Activated naive CD4-positive, alpha-beta T cell treated with anti-CD3 and anti-CD28 coated beads, Interleukin-2, amount 50 U/mL, for 24 hours (primary cell): ENCODE results near the gene DCHS1.
A peak's percentile ranks its signal among the peaks of the same experiment; 100 is the strongest.

Experiments
- H3K27ac Mint-ChIP-seq: one replicate; pipeline ENCODE4 v1.8.0; 2021; ENCODE audit warnings: mild to moderate bottlenecking, mixed read lengths
- H3K27me3 Mint-ChIP-seq: one replicate; pipeline ENCODE4 v1.8.0; 2021; ENCODE audit warnings: mixed read lengths
- H3K36me3 Mint-ChIP-seq: one replicate; pipeline ENCODE4 v1.8.0; 2021; ENCODE audit warnings: mixed read lengths
- H3K4me1 Mint-ChIP-seq: one replicate; pipeline ENCODE4 v1.8.0; 2021; ENCODE audit warnings: mixed read lengths
- H3K4me3 Mint-ChIP-seq: one replicate; pipeline ENCODE4 v1.8.0; 2021; ENCODE audit warnings: mild to moderate bottlenecking, mixed read lengths
- H3K9me3 Mint-ChIP-seq: one replicate; pipeline ENCODE4 v1.8.0; 2021; ENCODE audit warnings: mixed read lengths

The DCHS1 gene

DNA sequence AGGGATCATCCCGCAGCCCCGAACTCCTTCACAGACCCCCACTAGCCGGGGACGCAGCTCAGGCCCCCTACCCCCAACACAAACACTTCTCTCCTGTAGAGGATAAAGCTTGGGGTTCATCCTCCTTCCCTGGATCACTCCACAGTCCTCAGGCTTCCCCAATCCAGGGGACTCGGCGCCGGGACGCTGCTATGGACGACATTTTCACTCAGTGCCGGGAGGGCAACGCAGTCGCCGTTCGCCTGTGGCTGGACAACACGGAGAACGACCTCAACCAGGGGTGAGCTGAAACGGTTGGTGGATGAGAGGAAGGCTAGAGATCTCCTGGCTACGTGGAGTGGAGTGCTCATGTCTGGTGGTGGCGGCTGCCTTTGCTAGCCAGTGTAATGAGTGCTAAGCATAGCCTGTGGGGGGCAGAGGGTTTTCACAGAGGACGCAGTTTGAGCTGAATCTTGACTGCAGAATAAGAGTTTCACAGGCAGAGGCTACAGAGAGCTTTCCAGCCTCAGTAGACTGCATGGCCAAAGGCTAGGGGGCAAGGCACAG, 51.5 kb downstream of the DCHS1 start:
- peaks cover 6% of the 10 kb centered on the region for H3K36me3 Mint-ChIP-seq
- H3K4me1 Mint-ChIP-seq: peaks cover 34% of the 10 kb centered on the region
- no peak overlapping the region for H3K27ac Mint-ChIP-seq
- H3K27me3 Mint-ChIP-seq: no peaks in the 10 kb centered on the region
- H3K9me3 Mint-ChIP-seq: no peaks in the 10 kb centered on the region
- no peak overlapping the region for H3K4me3 Mint-ChIP-seq

DNA sequence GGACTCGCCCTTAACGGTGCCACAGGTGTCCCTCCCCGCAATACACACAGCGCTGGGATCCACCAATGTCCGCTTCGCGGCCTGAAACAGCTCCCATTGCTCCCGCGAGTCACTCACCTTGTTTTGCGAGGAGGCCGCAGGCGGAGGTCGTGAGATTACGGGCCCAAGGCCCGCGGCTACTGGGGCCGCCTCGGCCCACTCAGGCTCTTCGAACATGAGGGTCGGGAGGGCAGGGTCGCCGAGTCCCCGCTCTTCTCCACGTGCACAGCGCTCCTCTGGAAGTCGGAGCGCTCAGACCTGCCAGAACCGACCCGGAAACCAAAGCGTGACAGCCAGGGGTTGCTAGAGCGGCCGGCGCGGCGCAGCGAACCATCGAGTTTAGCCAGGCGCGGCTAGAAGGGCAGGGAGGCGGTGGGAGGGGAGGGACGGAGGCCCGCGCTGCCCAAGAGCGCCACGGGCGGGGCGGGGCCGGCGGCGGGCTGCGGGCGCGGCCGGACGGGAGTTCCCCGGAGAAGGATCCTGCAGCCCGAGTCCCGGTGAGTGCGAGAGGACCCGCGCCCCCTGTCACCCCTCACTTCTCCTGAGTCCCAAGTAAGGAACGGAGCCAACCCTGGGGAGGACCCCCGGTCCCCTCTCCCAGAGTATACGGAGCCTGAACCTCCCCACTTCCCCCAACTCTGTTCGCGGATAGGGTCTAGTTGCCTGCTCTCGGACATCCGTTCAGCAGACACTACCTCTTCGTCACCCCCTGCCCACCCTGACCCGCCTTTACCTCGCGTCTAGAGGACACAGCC, 52.1 kb downstream of the DCHS1 start, which contains the start of the genes ILK and RRP8:
TSS of gene ILK (plus strand) at position 488 of the 794 bp plus-strand sequence. CDS start 498 bp downstream, outside the sequence.
TSS of gene RRP8 (minus strand) at position 330 of the 794 bp plus-strand sequence. CDS start at position 216, 114 bp downstream.
- H3K27ac Mint-ChIP-seq: no peak within 1 kb of the TSS
- H3K27me3 Mint-ChIP-seq: no peaks in the 10 kb centered on the region
- H3K4me3 Mint-ChIP-seq: no peak within 1 kb of the TSS
- no peaks in the 10 kb centered on the region for H3K9me3 Mint-ChIP-seq
- peaks cover 6% of the 10 kb centered on the region for H3K36me3 Mint-ChIP-seq
- peaks cover 34% of the 10 kb centered on the region for H3K4me1 Mint-ChIP-seq

DNA sequence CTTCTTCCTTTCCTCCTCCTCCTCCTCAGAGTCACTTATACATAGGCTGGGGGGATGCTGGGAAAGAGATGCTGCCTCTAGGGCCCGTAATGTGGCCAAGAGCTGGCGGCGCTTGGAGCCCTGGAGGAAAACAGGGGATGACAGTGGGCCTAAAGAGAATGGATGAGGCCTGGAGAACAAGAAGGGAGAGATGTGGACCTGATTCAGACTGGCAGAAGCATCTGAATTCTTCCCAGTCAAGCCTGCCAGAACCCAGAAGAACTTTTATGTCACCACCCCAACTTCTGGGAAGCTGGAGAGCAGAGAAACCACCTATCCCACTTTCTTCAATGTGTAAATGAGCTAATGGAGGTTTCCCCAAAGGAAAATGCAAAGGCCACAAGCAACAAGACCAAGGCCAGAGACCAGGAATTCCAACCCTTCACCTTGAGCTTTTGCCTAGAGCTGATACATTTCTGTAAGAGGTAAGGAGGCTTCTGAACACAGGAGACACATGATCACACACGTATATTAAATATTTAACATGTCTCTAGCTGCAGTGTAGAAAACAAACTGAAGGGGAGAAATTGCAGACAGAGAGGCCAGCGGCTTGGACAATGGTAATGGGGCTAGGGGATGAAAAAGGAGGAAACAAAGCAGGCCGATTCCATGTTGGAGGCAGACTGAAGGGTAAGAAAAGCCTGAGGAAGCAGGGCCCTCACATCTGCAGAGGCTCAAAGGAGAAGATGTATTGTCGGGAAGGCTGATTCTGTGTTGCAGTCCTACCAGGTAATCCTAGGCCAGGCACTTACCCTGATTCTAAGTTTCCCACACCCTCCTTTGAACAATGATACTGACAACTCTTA, 53.3 kb downstream of the DCHS1 start:
- H3K4me1 Mint-ChIP-seq: peaks cover 32% of the 10 kb centered on the region
- peaks cover 5% of the 10 kb centered on the region for H3K36me3 Mint-ChIP-seq
- no peak overlapping the region for H3K4me3 Mint-ChIP-seq
- H3K27ac Mint-ChIP-seq: no peak overlapping the region
- H3K9me3 Mint-ChIP-seq: no peaks in the 10 kb centered on the region
- no peaks in the 10 kb centered on the region for H3K27me3 Mint-ChIP-seq

DNA sequence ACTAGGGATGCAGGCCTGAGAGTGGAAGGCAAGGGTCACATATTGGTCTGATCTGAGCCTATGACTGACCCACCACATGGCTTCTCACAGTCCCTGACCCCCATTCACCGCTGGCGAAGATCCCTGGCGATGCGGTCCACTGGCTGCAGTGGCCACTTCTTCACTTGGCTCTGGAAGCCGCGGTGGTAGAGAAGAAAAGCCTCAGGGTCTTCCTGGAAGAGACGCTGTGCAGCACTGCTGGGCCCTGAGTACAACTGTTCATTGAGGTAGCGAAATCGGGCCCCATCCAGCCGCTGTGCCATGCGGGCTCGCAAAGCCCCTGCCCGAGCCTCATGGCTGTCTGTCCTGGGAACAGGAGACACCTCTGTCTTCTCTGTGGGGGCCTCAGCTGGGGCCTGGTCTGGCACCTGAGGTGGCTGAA, 54.6 kb downstream of the DCHS1 start:
- peaks cover 5% of the 10 kb centered on the region for H3K36me3 Mint-ChIP-seq
- no peaks in the 10 kb centered on the region for H3K27me3 Mint-ChIP-seq
- H3K9me3 Mint-ChIP-seq: no peaks in the 10 kb centered on the region
- H3K27ac Mint-ChIP-seq: no peak overlapping the region
- H3K4me3 Mint-ChIP-seq: peak overlapping the region; percentile 1
- peaks cover 32% of the 10 kb centered on the region for H3K4me1 Mint-ChIP-seq

DNA sequence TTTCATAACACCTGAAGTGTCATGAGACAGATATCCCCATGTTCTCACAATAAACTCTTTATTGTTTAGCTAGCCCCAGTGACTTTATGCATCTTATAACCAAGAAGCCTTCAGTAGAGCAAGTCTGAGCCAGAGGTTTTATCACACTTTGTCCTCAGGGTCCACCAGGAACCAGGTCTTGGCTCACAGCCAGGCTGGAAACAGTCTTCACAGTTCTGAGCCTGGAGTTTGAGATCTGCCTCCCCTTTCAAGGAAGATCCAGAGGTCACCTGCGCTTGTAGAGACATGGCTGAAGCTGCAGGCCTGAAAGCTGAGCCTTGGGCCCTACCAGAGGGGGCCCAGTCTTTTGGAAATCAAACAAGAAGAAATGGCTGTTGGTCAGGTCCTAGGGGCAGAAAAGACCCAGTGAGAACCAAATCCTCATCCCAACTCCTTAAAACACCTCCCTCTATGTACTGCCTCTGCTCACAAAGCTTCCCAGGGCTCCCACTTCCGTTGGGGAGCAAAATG, 55.7 kb downstream of the DCHS1 start:
- peaks cover 37% of the 10 kb centered on the region for H3K4me1 Mint-ChIP-seq
- no peaks in the 10 kb centered on the region for H3K9me3 Mint-ChIP-seq
- H3K27ac Mint-ChIP-seq: peak overlapping the region; percentile 39
- no peaks in the 10 kb centered on the region for H3K27me3 Mint-ChIP-seq
- peaks cover 6% of the 10 kb centered on the region for H3K36me3 Mint-ChIP-seq
- no peak overlapping the region for H3K4me3 Mint-ChIP-seq

DNA sequence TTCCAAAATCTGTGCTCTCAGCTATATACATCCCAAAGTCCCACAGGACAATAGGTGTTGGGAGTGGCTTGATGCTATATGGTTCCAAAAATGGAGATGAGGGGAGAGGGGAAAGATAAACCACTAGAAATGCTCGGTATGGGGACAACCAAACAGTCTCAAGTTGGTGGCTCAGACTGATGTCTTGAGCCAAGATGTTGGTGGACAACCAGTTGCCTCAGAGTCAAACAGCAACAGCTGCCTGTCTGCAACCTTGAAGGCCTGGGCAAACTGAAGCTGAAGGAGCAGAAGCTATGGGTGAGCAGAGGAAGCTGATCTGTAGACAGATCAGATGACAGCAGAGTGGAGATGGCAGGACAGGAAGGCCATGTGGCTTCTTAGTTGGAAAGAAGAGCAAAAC, 56.2 kb downstream of the DCHS1 start:
- no peak overlapping the region for H3K4me3 Mint-ChIP-seq
- peaks cover 6% of the 10 kb centered on the region for H3K36me3 Mint-ChIP-seq
- H3K27me3 Mint-ChIP-seq: no peaks in the 10 kb centered on the region
- H3K4me1 Mint-ChIP-seq: peaks cover 40% of the 10 kb centered on the region
- H3K27ac Mint-ChIP-seq: peak overlapping the region; percentile 39
- H3K9me3 Mint-ChIP-seq: no peaks in the 10 kb centered on the region

DNA sequence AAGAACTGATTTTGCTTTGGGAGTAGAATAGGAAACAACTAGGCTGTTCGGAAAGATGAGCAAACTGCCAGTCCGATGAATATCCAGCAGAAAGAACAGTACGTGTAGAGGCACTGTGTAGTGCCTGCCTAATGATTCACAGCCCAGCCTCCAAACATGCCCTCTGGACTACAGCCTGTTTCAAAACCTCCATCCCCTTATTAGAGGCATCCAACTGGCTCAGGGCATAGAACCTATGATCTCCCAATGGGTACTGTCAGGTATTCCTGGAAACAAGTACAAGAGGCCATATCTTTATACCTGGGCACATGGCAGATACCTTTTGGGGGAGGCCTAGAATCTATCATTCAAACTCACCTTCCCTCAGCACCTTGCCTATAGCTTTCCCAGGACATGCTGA, 57.1 kb downstream of the DCHS1 start:
- Mint-ChIP-seq H3K9me3 (no peaks in the 10 kb centered on the region), H3K27me3 (no peaks in the 10 kb centered on the region), H3K27ac (no peak overlapping the region), H3K36me3 (peaks cover 9% of the 10 kb centered on the region), H3K4me1 (peaks cover 49% of the 10 kb centered on the region), H3K4me3 (no peak overlapping the region)

GRCh38 chr11:6596239-6596877, 59.3 kb downstream of the DCHS1 start:
- Mint-ChIP-seq H3K9me3 (no peaks in the 10 kb centered on the region), H3K4me3 (no peak overlapping the region), H3K36me3 (peaks cover 18% of the 10 kb centered on the region), H3K4me1 (peaks cover 45% of the 10 kb centered on the region), H3K27ac (no peak overlapping the region), H3K27me3 (no peaks in the 10 kb centered on the region)

DNA sequence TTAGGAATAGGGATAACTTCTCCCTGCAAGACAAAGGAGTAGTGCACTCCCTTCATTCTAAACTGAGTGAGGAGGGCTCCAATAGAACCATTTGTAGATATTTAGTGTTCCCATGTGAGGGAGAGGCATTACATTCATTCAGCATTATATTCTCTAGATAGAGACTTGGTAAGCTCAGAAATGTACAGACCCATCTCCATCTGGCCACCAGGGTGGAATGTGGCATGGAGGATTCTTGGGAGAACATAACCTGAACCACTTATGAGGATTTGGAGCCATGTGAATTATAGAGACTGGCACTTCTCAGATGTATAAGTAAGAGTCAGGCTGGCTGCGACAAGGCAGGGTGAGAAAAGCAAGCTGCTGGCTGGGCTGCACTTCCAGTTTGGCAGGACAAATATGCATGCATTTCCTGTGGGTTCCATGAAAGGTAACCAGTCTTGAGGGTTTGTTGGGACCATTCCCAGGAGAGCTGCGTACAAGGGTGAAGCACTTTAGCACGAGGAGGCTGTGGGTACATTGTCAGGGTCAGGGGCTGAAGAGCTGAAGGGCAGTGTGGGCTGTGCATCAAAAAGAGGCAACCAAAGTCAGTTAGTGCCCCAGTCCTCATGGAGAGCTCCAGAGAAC, 61.4 kb downstream of the DCHS1 start:
- Mint-ChIP-seq H3K27ac (no peak overlapping the region), H3K9me3 (no peaks in the 10 kb centered on the region), H3K4me3 (no peak overlapping the region), H3K4me1 (peaks cover 38% of the 10 kb centered on the region), H3K27me3 (no peaks in the 10 kb centered on the region), H3K36me3 (peaks cover 23% of the 10 kb centered on the region)

DNA sequence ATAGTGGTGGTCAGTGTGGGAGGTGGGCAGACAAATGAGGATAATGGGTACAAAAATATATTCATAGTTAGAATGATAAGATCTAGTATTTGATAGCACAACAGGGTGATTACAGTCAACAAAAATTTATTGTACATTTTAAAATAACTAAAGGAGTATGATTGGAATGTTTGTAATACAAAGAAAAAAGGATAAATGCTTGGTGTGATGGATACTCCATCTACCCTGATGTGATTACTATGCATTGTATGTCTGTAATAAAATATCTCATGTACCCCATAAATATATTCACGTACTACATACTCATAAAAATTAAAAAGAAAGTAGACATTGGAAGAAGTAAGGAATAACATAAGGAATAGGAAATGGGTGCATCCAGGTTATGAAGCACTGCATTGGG, 67.6 kb downstream of the DCHS1 start:
- Mint-ChIP-seq H3K36me3 (peaks cover 36% of the 10 kb centered on the region), H3K4me3 (no peak overlapping the region), H3K27ac (no peak overlapping the region), H3K4me1 (no peaks in the 10 kb centered on the region), H3K27me3 (no peaks in the 10 kb centered on the region), H3K9me3 (peaks cover 17% of the 10 kb centered on the region)

GRCh38 chr11:6587360-6587953, 68.2 kb downstream of the DCHS1 start:
- peaks cover 40% of the 10 kb centered on the region for H3K36me3 Mint-ChIP-seq
- H3K4me1 Mint-ChIP-seq: no peaks in the 10 kb centered on the region
- no peak overlapping the region for H3K4me3 Mint-ChIP-seq
- no peaks in the 10 kb centered on the region for H3K27me3 Mint-ChIP-seq
- no peak overlapping the region for H3K27ac Mint-ChIP-seq
- peaks cover 21% of the 10 kb centered on the region for H3K9me3 Mint-ChIP-seq

- Mint-ChIP-seq H3K36me3 (peaks cover 42% of the 10 kb centered on the region), H3K9me3 (peaks cover 21% of the 10 kb centered on the region), H3K27me3 (no peaks in the 10 kb centered on the region), H3K4me3 (no peak overlapping the region), H3K27ac (no peak overlapping the region), H3K4me1 (no peaks in the 10 kb centered on the region)
Observed at GRCh38 chr11:6586434-6587359, 68.9 kb downstream of the DCHS1 start.

DNA sequence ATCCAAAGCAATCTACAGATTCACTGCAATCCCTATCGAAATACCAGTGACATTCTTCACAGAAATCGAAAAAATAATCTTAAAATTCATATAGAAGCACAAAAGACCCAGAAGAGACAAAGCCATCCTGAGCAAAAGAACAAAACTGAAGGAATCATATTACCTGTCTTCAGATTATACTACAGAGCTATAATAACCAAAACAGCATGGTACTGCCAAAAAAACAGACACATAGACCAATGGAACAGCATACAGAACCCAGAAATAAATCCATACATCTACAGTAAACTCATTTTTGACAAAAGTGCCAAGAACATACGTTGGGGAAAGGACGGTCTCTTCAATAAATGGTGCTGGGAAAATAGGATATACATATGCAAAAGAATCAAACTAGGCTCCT, 71.1 kb downstream of the DCHS1 start:
- Mint-ChIP-seq H3K9me3 (peaks cover 21% of the 10 kb centered on the region), H3K36me3 (peaks cover 40% of the 10 kb centered on the region), H3K4me3 (no peak overlapping the region), H3K27me3 (no peaks in the 10 kb centered on the region), H3K27ac (no peak overlapping the region), H3K4me1 (peaks cover 3% of the 10 kb centered on the region)

GRCh38 chr11:6583584-6583983, 72.0 kb downstream of the DCHS1 start:
- Mint-ChIP-seq H3K27me3 (no peaks in the 10 kb centered on the region), H3K9me3 (peaks cover 21% of the 10 kb centered on the region), H3K4me1 (peaks cover 3% of the 10 kb centered on the region), H3K4me3 (no peak overlapping the region), H3K36me3 (peaks cover 40% of the 10 kb centered on the region), H3K27ac (no peak overlapping the region)
